HL-60 (cell line): ENCODE data around the gene DAAM2.

ENCODE experiments used
- CTCF ChIP-seq: IDR thresholded peaks from one replicate; pipeline ENCODE4 v1.5.1; 2011; ENCODE audit warnings: low read length, control low read depth, inconsistent platforms; ENCODE audit not compliant: insufficient read depth
- POLR2AphosphoS5 ChIP-seq: IDR thresholded peaks from 2 replicates; pipeline ENCODE4 v1.6.1; 2012; ENCODE audit warnings: low read depth

- TF ChIP-seq CTCF (no peak), POLR2AphosphoS5 (no peak)
Observed at GRCh38 chr6:39811835-39812345, 19.7 kb downstream of the DAAM2 start.
